HFF-Myc (cell line): ENCODE data around the gene BMF.

Experiments used
- DNase-seq: peaks from one replicate; pipeline ENCODE4 v3.0.0-alpha.2; 2011; ENCODE audit warnings: low read depth; ENCODE audit errors: extremely low read depth
- H3K4me3 ChIP-seq: replicated peaks from 2 replicates; pipeline ENCODE4 v1.5.1; 2011; ENCODE audit warnings: low read depth, mild to moderate bottlenecking, control low read depth, low read length
- CTCF ChIP-seq: IDR thresholded peaks from 2 replicates; pipeline ENCODE4 v1.5.1; 2012; ENCODE audit warnings: mild to moderate bottlenecking, low read depth, low read length, control low read depth; ENCODE audit errors: missing control alignments

The BMF gene

GRCh38 chr15:40110866-40111550, 2.3 kb upstream of the BMF start:
- no peak overlapping the region for H3K4me3 ChIP-seq
- TF ChIP-seq CTCF: no peak
- no peak for DNase-seq

- no peak for TF ChIP-seq CTCF
- peak overlapping the region; percentile 51 for H3K4me3 ChIP-seq
- no peak for DNase-seq
Measured at GRCh38 chr15:40108061-40108854, 421 bp downstream of the BMF start.

- no peak for TF ChIP-seq CTCF
- no peak overlapping the region for H3K4me3 ChIP-seq
- no peak for DNase-seq
Measured at GRCh38 chr15:40106203-40107161, 2.2 kb downstream of the BMF start.

GRCh38 chr15:40105517-40106202, 3.0 kb downstream of the BMF start:
- no peak overlapping the region for H3K4me3 ChIP-seq
- no peak for TF ChIP-seq CTCF
- no peak for DNase-seq

- no peak overlapping the region for H3K4me3 ChIP-seq
- DNase-seq: no peak
- TF ChIP-seq CTCF: peak; percentile 98
Measured at GRCh38 chr15:40104865-40105516, 3.7 kb downstream of the BMF start.
